Measurements from ENCODE around the gene RNF151.

The RNF151 gene

DNA sequence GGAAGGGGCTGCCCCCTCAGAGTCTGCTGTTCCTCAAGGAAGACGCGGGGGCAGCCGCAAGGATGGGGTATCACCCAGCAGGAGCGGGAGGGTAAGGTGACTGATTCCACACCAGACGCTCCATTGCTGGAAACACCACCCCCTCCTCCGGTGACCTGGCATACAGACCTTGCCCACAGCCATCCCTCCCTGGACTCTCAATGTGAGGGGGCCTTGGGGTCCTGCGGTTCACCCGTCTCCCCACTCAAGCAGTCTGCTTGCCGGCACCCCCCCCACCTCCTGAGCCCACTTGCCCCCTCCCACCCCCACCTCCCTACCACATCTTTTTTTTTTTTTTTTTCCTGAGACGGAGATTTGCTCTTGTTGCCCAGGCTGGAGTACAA lies 36.3 kb upstream of the RNF151 start:
- TF ChIP-seq GATA3 (IDR thresholded peaks at IDR 0.05; ENCODE audit: low read depth, low read length) (no peak), GATA2 (IDR thresholded peaks at IDR 0.05; ENCODE audit: low read depth, low read length) (no peak)

DNA sequence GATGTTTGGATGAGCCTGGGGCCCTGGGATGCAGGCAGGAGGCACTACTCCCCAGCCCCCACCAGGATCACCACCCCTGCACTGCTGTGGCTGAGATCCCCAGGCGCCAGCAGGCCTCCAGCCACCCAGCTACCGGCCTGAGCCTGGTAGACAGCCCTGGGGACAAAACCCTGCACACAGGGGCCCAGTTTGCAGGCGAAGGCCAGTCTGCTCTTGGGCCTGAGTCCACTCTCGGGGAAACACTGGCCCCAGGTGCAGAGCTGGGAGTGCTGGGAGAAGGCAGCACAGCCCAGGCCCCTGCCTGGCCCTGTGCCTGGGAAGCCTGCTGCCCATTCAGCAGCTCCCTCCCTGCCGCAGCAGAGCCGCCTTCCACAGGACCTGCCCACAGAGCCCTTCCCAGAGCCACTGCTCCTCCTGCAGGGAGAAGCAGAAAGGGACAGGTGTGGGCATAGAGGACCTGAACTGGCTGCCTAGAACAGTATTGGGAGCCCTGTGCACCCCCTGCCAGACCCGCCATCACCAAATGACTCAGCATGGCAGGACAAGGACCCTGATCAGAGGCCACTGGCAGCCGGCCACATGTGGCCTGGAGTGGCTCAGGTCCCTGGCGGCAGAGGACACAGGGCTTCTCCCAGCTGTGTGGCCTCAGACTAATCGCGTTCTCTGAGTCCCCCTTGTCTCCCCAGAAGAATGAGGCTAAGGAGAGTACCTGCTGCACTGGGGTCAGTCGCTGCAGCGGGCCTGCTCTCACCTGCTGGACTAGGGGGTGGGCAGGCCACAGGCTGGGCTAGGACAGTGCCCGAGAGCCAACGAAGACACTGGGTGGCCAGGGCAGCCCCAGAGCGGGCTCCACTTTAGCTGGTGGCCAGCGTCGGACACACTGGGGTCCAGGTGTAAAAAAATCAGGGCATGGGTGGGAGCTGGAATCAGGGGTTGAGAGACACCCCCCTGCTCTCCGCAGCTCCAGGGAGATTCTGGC lies 34.3 kb upstream of the RNF151 start:
- TF ChIP-seq GATA3 (IDR thresholded peaks at IDR 0.05; ENCODE audit: low read depth, low read length) = no peak
- TF ChIP-seq GATA2 (IDR thresholded peaks at IDR 0.05; ENCODE audit: low read depth, low read length) = no peak

DNA sequence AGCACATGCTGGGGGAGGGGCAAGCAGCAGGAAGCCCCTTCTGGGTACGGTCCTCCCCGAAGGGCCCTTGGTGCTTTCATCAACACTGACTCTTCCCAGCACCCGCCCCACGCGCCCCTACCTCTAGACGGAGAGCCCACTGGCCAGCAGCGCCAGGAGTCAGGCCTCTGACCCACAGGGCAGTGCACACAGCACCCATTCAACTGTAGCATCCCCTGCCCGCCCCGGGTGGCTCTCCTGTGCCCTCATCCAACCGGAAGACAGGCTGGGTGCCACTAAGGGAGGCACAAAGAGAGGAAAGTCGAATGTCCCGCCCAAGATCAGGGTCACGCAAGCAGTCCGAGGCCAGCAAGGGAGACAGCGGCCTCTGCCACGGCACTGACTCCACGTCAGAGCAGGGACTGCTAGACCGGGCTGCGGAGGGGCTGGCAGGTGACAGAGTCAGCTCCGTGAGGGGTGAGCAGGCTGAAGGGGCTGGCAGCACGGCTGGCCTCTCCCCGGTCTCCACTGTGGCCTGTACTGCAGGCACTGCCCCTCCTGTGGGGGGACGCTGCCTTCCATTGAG lies 33.5 kb upstream of the RNF151 start:
- TF ChIP-seq GATA3 (IDR thresholded peaks at IDR 0.05; ENCODE audit: low read depth, low read length) (no peak), GATA2 (IDR thresholded peaks at IDR 0.05; ENCODE audit: low read depth, low read length) (no peak)

DNA sequence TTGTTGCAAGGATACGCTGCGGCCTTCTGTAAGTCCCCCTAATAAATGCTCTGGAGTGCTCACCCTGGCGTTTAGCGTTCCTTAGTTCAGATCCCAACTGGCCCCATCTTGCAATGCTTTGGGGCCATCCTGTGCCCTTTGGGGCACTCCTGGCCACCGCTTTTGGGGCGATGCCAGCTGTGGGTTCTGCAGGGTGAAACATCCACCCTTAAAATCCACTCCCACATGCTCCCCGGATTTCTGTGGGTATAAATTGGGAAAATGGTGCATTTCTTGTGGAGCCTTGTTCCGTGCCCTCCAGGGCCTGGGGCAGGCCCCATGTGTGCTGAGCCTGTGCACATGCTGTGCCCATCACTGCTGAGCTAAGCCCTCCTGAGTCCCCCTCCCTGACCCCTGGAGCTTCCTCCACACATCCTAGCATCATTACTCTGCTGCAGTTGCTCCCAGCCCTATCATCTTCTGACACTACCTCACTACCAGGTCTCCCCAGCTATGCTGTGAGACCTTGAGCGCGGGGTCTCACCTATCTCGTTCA lies 29.6 kb upstream of the RNF151 start:
- TF ChIP-seq GATA3 (IDR thresholded peaks at IDR 0.05; ENCODE audit: low read depth, low read length) (no peak), GATA2 (IDR thresholded peaks at IDR 0.05; ENCODE audit: low read depth, low read length) (no peak)

- no peak for TF ChIP-seq GATA2 (IDR thresholded peaks at IDR 0.05; ENCODE audit: low read depth, low read length)
- no peak for TF ChIP-seq GATA3 (IDR thresholded peaks at IDR 0.05; ENCODE audit: low read depth, low read length)
Observed at GRCh38 chr16:1938316-1938715, 28.3 kb upstream of the RNF151 start.

DNA sequence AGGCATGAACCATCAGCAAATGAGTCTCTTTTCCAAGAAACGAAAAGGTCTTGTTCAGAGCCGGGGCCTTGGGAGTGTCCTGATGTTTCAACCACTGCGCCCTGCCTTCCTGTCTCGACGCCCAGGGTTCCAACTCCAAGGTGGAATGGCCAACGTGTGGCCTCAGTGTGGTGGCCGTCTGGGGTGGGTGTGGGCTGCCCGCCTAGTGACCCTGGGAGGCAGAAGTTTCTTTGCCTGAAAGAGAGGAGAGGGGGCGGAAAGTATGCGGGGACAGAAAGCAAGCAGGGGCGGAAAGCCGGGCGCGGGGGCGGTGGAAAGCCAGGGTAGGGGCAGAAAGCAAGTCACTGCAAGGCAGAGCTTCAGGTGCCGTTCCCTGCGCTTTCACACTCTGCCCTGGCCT lies 27.7 kb upstream of the RNF151 start:
- TF ChIP-seq GATA2 (IDR thresholded peaks at IDR 0.05; ENCODE audit: low read depth, low read length) (no peak), GATA3 (IDR thresholded peaks at IDR 0.05; ENCODE audit: low read depth, low read length) (no peak)

DNA sequence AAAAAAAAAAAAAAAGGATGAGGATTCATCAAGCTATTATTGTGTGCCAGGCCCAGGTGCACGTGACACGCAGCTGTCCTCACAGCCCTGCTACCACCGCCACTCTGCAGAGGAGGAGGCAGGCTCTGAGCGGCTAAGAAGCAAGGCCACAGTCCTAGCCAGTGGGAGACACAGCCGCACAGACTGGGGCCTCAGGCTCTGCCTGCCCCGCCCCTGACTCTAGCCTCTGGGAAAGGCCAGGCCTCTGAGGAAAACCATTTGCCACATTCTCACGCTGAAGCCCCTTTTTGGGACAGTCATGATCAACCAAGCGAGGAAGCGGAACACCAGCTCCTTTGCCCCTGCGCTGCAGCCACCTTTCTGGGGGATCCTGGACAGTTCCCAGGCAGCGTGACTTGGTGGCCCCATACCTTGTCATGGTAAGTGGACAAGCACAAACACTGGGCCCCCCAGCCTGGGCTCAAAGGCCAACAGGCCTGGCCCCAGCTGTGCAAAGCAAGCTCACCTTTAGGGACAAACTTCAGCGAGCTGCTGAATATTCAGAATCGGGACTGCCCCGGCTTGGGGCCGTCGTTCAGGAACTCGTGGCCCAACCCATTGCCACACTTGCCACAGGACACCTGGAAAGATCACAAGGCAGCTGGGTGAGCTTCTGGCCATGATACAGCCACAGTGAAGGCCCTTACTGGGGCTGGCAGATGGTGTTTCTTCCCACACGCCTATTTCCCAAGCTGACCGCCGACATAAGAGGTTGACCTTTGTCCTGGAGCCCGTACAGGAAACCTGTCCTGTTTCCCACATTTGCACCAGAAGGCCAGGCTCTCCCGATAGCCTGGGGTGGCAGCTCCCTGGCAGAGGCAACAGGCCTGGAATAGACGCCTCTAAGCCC lies 26.1 kb upstream of the RNF151 start:
- TF ChIP-seq GATA3 (IDR thresholded peaks at IDR 0.05; ENCODE audit: low read depth, low read length) = no peak
- no peak for TF ChIP-seq GATA2 (IDR thresholded peaks at IDR 0.05; ENCODE audit: low read depth, low read length)

GRCh38 chr16:1941162-1942046 lies 25.3 kb upstream of the RNF151 start:
- TF ChIP-seq GATA3 (IDR thresholded peaks at IDR 0.05; ENCODE audit: low read depth, low read length) (no peak), GATA2 (IDR thresholded peaks at IDR 0.05; ENCODE audit: low read depth, low read length) (no peak)

DNA sequence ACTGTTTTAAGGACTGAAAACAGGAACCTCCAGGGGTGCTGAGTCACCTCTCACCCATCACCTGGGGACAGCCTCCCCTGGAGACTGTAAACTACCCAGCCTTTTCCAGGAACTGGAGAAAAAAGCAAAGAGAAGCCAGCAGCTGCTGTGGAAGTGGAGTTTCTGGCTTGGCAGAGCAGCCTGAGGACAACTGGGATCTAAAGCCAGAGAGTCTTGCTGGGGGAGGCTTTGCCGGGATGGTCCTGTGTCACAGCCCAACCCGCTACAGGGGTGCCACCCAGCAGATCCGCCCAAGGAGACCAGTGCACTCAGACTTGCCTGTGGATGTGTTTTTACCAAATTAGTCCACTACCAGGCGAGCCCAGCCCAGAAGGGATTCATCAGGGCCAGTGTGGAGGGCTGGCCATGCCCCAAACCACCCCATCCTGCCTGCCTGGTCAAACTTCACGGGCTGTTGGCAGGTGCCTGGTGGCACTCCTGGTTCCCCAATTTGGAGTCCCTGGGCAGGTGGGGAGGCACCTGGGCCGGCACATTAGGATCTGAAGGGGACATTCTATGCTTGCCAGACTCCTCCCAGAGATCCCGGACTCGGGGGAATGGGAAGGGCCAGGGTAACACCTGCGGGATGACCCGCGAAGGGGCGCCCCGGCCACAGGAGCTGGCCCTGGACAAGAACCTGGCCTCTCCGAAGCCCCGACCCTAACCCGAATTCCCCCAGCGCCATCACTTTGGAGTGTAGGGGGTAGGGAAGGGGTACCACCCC lies 24.4 kb upstream of the RNF151 start:
- TF ChIP-seq GATA2 (IDR thresholded peaks at IDR 0.05; ENCODE audit: low read depth, low read length) (no peak), GATA3 (IDR thresholded peaks at IDR 0.05; ENCODE audit: low read depth, low read length) (no peak)

- no peak for TF ChIP-seq GATA2 (IDR thresholded peaks at IDR 0.05; ENCODE audit: low read depth, low read length)
Observed at GRCh38 chr16:1942810-1943726, 23.6 kb upstream of the RNF151 start, which contains the start of gene MSRB1. MSRB1 (minus strand) TSS chr16:1943199; CDS start chr16:1943156, 43 bp downstream.

- TF ChIP-seq GATA3 (IDR thresholded peaks at IDR 0.05; ENCODE audit: low read depth, low read length) (no peak), GATA2 (IDR thresholded peaks at IDR 0.05; ENCODE audit: low read depth, low read length) (no peak)
Observed at GRCh38 chr16:1944612-1945199, 21.9 kb upstream of the RNF151 start.
